PC-9 (cell line): ENCODE data around the gene CELF1.

ENCODE experiments used
- CTCF ChIP-seq: fragments of 200-600 bp; sonication (generic); conservative IDR thresholded peaks from 2 replicates; pipeline ENCODE4 v1.6.1; 2017; ENCODE audit warnings: mixed run types, antibody characterized with exemption, mild to moderate bottlenecking, moderate library complexity
- EZH2 ChIP-seq: fragments of 200-600 bp; sonication (generic); IDR thresholded peaks from 2 replicates; pipeline ENCODE4 v1.8.0; 2017; ENCODE audit warnings: antibody characterized with exemption, low read depth

DNA sequence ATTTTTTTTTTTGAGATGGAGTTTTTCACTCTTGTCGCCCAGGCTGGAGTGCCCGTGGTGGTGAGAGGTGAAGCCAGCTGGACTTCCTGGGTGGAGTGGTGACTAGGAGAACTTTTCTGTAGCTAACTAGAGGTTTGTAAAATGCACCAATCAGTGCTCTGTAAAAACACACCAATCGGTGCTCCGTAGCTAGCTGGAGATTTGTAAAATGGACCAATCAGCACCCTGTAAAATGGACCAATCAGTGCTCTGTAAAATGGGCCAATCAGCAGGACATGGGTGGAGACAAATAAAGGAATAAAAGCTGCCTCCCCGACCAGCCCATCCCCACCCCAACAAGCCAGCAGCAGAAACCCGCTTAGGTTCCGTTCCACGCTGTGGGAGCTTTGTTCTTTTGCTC, 99.6 kb downstream of the CELF1 start:
- no peak for TF ChIP-seq CTCF
- no peak for TF ChIP-seq EZH2
